ENCODE measurements around the gene CARD11.

CARD11 gene

DNA sequence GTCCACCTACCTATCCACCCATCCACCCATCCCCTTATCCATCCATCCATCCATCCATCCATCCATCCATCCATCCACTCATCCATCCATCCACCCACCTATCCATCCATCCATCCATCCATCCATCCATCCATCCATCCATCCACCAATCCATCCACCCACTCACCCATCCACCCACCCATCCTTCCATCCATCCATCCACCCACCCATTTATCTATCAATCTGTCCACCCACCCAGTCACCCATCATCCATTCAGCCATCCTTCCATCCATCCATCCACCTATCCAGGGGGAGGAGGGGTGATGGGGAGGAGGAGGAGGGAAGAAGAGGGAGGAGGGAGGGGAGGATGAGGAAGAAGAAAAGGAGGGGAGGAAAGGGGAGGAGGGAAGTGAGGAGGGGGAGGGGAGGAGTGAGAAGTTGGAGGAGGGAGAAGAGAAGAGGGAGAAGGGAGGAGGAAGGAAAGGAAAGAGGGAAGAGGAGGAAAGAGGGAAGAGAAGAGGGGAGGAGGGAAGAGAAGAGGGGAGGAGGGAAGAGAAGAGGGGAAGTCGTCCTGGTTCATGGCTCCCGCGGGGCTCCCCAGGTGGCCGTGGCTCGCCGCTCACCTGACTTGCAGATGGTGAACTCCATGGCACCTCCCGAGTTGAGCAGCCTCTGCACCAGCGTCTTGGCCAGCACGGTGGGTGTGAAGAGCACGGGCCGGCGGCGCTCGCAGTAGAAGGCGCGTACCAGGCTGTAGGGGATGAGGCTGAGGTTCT is 130.8 kb downstream of the CARD11 start:
- no peak for DNase-seq (ENCODE audit: low read depth in 2 of 3, low spot score in 2 of 3)

DNA sequence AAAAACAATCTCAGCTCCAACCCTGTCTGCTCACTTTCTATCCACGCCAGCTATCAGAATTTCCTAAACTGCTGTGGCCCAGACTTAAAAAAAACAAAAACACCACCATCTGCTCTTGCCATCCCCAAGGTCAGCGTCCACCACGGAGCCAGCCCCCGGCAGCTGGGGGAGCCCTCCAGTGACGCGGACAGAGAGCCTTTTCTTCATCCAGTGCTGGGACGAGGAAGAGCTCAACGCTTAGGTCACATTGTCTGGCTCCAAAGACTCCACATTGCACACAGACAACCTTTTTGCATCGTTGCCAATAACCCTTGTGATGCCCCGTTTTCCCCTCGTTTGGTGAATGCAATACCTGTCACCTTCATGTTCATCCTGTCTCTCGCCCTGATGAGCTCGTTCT is 132.2 kb downstream of the CARD11 start:
- no peak for DNase-seq (ENCODE audit: low read depth in 2 of 3, low spot score in 2 of 3)

DNA sequence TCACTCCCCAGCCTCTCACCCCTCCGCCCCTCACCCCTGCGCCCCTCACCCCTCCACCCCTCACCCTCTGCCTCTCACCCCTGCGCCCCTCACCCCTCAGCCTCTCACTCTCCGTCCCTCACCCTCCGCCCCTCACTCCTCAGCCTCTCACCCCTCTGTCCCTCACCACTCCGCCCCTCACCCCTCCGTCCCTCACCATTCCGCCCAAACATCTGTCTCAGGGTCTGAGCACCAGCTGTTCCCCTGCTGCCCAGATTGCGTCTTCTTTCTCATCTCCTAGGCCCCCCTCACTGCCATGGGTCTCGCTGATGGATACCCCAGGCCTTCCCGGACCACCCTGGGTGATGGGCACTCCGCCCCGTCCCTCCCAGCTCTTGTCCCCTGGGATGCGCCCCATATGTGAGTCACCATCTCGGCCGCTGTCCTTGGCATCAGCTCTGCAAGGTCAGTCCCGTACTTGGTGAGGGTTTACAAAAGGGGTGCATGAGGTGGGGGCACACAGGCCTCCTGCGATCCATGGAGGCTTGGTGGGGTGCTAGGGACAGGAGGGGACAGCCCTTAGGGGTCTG is 134.1 kb downstream of the CARD11 start:
- no peak for DNase-seq (ENCODE audit: low read depth in 2 of 3, low spot score in 2 of 3)

DNA sequence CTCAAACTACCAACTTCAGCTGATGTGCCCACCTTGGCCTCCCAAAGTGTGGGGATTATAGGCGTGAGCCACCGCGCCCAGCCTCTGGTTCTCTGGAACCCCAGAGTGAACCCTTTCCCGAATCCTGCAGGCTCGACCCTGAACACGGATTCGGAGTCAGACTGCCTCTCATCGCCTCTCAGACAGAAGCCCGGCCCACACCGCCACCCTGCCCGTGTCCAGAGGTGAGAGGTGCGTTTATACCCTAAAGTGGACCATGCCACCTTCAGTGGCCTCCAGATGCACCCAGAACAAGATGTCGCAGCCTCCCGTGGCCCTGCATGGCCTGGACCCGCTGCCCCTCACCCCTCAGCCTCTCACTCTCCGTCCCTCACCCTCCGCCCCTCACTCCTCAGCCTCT is 134.6 kb downstream of the CARD11 start:
- no peak for DNase-seq (ENCODE audit: low read depth in 2 of 3, low spot score in 2 of 3)

DNA sequence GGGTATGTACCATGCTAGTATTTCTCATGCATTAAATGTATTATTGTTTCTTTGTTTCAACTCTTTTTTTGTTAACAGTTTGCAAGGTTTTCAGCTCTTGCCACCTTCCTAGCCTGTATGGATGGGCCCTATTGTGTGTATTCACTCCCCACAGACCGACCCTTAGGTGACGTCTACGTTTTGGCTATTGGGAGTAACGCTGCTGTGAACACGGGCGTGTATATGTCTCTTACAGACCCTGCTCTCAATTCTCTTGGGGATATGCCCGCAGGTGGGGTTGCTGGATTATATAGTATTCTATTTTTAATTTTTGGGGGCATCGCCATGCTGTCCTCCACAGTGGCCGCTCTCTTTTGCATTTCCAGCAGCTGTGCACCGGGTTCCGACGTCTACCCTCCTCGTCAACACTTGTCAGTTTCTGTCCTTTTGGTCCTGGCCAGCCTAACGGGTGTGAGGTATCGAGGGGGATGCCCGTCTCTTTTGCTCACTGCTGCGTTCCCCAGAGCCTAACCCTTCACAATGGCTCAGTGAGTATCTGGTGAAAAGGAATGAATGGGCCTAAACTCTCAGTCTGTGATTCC is 135.5 kb downstream of the CARD11 start:
- DNase-seq (ENCODE audit: low read depth in 2 of 3, low spot score in 2 of 3), result no peak

DNA sequence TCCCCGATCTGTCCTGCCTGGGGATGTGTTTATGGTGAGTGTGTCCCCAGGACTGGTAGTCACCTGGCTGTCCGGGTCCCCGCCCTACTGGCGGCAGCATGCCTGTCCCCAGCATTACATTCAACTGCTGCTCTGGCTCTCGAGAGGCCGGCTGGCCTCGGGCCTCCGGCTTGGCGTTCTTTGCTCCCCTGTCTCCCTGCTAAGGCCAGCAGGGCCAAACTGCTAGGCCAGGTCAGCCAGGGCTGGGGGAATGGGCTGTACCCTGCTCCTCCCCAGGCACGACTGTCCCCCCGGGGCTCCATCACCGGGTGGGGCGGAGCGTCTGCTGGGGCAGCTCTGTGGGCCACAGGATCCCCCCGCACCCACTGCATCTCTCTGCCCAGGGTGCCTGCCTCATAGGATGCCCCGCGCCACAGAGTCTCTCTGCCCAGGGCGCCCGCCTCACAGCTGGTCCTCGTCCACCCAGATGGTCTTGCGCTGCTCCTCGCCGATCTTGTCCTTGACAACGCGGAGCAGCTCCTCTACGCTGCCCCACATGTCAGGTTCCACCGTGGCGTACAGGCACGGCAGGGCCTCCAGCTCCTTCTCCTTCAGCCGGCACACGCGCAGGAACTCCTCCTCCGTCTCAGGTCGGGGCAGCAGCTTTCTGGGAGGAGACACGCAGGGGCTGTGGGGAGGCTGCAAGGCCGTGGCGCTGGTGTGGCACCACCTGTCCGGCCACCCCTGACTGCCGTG is 137.3 kb downstream of the CARD11 start:
- no peak for DNase-seq (ENCODE audit: low read depth in 2 of 3, low spot score in 2 of 3)

DNA sequence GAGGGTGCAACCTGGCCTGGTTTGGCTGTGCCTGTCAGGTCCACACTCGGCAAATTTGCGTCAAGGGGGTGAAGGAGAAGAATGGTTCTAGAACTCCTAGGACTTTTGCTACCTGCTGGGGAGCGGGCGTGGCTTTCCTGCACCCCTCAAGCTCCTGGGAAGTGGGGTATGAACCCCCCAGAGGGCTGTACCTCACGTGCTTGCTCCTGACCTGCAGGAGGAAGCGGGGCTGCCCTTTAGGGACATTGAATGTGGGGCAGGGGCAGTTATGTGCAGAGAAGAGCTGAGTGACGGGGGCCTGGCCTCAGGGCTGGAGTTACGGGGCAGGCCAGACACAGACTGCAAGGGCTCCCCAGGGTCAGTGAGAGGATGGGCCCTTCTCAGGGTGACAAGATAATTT is 138.2 kb downstream of the CARD11 start:
- no peak for DNase-seq (ENCODE audit: low read depth in 2 of 3, low spot score in 2 of 3)

DNA sequence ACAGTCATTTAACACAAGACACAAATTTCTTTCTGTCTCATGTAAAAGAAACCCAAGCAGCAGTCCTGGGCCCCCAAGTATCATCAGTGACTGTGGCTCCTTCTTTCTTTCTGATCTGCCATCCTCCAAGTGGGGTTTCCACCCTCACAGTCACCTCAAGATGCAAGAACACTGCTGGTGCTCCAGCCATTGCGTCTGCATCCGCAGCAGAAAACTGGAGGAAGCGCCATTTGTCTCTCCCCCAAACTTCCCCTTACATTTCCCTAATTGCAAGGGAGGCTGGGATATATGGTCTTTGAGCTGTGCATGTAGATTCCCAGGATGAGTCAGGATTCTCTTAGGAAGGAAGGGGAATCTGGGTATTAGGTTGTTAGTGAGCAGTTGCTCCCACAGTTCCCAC is 138.6 kb downstream of the CARD11 start:
- DNase-seq (ENCODE audit: low read depth in 2 of 3, low spot score in 2 of 3), result no peak

DNA sequence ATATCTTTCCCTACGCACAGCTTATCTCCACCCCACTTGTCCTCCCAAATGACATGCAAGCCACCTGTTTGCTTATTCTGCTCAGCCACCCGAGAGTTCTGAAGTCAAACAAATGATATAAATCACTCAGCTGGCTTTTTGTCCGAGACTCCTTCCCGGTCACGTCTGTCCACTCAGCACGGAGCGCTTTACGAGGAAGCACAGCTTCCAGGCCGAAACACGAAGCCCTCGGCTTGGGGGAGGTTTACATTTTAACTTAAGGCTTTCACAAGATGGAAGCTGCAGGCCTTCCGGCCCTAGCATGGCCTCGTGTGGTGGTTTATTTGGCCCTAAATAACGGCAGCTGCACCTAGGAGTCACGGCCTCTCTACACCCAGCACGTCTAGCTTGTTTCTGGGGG is 139.5 kb downstream of the CARD11 start:
- DNase-seq (ENCODE audit: low read depth in 2 of 3, low spot score in 2 of 3), result no peak

DNA sequence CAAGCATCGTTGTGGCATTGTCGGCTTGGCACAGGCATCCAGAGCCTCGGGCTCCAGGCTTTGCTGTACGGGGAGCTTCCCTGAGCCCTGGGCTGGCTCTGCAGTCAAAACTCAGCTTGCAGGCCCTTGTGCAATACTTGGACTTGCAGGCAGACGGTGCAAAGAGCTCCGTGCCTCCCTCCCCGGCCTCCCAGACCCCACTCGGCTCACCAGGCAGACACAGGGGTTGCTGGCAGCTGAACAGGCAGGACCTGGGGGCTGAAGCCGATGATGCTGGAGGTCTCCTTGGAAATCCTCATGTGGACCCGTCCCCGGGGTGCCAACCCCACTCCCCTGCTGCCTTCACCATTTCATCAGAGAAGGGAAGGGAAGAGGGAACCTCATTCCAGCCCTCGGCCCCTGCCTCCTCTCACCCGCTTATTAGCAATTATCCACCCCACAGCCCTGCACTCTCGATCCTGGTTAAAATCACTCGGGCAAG is 139.9 kb downstream of the CARD11 start:
- no peak for DNase-seq (ENCODE audit: low read depth in 2 of 3, low spot score in 2 of 3)

DNA sequence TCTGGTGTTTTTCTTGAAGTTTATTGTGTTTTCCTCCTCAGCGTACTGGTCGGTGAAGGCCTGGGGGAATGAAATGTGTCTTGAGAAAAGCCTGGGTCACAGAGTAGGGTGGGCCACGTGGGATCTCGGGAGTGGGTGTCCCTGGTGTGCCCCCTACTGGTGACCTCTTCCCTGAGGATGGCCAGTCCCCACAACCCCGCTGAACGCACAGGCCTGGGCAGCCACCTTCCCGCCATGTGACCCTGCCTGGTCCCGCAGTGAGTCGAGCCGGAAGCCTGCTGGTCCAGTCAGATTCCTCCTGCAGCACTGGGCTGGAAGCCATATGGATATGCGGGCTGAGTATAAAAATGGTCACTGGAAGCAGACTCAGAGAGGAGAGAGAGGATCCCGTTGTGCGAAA is 146.6 kb downstream of the CARD11 start:
- DNase-seq (ENCODE audit: low read depth in 2 of 3, low spot score in 2 of 3), result no peak

DNA sequence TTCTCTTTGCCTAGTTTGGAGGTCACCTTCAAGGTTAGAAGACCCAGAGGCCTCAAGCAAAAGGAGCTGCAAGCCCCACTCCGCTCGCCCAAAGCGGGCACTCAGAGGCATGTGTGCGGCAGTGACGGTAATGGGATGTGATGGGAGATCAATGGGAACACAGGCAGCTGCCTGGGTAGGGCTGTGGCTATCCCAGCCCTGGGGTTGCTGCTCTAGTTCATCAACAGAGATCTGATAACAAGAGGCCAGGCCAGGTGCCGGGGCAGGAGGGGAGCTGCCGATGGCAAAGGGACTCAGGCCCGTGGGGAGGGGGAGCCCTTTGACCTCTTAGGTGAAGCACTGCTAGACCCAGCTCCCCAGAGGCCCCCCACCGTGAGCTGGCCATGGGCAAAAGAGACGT is 147.5 kb downstream of the CARD11 start:
- no peak for DNase-seq (ENCODE audit: low read depth in 2 of 3, low spot score in 2 of 3)

DNA sequence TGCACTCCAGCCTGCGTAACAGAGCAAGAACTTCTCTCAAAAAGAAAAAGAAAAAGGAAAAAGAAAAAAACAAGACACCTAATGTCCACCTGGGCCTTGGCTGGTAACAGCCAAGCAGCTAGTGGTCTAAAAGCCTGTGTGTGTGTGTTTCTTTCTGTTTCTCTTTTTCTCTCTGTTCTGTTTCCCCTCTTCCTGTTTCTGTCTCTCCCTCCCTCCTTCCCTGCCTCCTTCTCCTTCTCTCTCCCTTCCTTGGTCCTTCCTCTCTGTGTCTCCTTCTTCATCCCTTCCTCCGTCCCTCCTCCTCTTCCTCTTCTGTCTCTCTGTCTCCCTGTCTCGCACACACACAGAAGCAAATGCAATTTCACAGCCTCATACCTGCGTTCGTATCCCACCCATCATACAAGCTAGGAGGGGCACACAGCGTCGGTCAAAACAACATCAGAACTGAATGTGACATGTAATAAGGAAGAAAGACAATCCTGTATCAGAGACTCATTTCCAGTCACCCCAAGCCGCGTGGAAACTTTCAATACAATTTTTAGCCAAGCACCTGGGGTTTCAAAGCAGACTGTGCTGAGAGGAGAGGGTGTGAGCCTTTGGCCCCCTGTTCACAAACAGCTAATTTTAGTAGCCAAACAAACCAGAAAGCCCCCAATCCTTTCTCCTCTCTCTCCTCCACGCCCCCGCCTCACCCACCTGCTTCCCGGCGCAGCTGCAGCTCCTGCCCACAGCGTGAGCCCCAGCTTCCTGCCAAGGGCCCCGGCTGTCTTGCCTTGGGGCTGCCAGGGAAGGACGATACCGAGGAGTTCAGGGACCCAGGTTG is 149.3 kb downstream of the CARD11 start:
- peak; percentile 33 to 47 (median 40) for DNase-seq (ENCODE audit: low read depth in 2 of 3, low spot score in 2 of 3)

DNA sequence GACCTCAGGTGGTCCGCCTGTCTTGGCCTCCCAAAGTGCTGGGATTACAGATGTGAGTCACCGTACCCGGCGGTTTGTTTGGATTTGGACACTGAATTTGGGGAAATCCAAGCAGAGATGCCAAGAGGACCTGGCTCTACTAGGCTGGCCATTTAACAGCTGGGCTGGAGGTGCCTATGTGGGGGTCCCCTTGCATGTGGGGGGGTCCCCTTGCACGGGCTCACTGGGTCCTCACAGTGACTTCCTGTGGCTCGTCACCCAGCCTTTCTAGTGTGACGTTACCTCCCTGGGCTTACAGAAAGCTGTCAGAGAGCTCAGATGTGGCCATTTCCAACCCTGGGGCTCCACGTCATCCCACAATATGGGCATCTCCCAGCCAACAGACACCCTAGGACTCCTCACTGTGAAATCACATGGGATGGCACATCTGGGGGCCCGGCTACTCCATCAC is 150.2 kb downstream of the CARD11 start:
- DNase-seq (ENCODE audit: low read depth in 2 of 3, low spot score in 2 of 3), result no peak

DNA sequence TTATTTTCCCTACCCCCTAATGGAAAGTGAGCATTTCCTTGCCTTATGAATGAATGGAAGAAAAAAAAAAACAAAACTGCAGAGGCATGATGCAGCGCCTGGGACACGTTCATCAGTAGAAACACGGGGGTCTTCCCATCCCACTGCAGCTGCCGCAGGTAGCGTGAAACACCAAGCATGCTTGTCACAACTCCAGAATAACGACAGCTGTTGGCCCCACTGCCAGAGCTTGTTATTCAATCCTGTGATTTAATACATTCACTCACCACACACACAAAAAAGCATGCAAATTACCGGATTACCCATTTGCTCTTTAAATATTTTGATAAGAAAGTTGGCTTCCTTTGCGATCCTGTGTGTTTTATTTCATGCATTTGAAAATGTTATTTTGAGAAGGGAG is 151.1 kb downstream of the CARD11 start:
- DNase-seq (ENCODE audit: low read depth in 2 of 3, low spot score in 2 of 3), result no peak

DNA sequence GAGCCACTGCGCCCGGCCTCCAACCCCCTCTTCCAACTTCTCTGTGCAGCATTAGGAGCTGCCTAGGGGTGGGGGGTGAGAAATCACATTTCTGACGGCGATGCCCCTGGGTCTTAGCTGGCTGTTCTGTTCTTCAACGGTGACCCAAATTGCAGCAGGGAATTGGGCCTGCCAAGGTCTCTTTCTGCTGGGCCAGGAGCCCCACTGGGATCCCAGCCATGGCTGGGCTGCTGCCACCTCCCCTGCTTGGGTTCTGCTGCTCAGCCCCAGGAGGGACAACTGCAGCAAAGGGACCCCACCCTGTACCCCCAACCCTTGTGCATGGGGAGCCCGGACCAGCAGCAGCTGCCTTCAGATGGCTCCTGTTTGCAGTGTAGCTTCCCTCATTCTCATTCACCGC is 155.9 kb downstream of the CARD11 start:
- no peak for DNase-seq (ENCODE audit: low read depth in 2 of 3, low spot score in 2 of 3)

DNA sequence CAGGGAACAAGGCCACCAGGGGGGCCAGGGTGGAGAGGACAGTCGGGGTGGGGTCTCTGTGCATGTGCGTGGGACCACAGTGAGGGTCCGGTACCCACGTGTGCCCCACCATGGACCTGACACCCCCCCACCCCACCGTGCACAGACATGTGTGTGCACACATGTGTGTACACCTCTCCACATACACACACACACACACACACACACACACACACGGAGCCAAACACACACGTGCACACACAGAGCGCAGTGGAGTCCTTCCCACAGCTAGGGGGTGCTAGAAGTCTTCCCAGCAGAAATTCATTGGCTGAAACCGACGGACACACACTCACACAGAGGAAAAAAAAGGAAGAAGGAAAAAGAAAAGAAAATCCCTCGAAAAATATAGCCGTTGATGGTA is 156.8 kb downstream of the CARD11 start:
- no peak for DNase-seq (ENCODE audit: low read depth in 2 of 3, low spot score in 2 of 3)

DNA sequence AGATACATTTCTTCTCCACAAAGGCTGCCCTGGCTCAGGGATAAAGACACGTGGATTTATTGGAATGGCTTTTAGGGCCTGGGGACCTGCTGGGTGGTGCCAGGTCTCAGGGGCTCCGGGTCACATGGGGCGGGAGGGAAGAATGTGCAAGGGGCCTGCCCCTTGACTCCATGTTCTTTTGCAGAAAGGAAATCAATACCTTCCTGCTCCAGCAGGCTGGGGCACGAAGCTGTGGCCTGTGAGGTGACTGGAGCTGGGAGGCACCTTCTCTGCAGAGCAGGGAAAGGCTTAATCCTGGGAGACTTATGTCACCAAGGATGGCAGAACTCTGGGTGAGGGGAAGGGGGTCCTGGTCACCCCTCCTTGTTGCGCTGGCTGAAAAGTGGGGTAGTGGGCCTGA is 157.3 kb downstream of the CARD11 start:
- no peak for DNase-seq (ENCODE audit: low read depth in 2 of 3, low spot score in 2 of 3)

DNA sequence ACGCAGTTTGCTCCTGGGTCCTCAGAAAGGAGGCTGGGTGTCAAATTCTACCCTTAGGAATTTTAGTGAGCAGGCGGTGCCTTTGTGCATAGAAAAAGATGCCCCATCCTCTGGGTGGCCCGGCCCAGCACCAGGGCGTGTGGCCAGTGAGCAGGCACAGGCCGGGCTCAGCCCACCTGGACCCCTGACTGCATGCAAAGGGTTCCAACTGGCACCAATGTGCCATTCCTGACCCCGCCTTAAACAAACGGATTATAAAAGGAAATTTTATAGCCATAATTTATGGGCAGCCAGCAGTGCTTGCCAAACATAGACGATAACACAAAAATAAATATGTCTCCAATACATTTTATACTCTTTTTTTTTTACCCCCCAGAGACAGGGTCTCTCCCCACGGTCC is 159.5 kb downstream of the CARD11 start:
- DNase-seq (ENCODE audit: low read depth in 2 of 3, low spot score in 2 of 3), result no peak

DNA sequence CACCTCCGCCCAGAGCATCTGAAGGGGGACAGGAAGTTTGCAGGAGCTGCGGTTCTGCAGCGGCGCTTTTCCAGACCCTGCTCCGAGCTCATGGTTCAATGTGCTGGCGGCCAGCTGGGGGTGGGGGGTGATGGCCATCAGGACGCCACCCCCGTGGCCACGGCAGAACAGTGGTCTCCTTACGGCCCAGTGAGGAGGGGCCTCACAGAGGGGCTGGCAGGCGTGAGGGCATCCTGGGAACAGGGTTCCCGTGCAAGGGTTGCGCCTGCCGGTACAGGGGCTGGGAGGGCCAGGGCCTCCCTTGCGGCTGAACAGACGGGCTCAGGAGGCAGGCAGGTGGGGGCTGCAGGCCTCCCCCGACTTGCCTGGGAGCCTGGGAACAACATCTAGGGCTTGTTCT is 160.6 kb downstream of the CARD11 start:
- no peak for DNase-seq (ENCODE audit: low read depth in 2 of 3, low spot score in 2 of 3)

DNA sequence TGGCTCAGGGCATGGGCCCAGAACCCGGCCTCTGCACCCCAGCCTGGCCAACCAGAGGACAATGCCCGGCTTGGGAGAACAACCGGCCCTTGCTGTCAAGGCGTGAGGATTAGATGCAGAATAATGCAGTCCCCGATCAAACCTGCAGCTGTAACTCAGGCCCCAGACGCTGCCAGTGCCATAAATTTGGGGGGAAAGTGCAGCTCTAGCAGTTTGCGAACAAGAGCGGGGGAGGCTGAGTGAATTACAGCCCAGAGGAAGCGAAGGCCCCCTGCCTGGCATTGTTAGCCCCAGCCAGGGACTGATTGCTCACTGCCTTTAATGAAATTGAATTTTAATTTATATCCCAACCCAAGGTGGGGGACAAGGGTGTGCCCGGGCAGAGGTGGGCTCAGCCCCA is 161.6 kb downstream of the CARD11 start:
- no peak for DNase-seq (ENCODE audit: low read depth in 2 of 3, low spot score in 2 of 3)

Measured in activated CD8-positive, alpha-beta memory T cell treated with anti-CD3 and anti-CD28 coated beads for 48 hours (primary cell).